GM18498 (cell line): Measurements from ENCODE around the gene NELFA.

Experiments
- ATAC-seq: cut with Tn5 transposase; IDR thresholded peaks from one replicate; pipeline ENCODE4 v1.9.1; 2021; ENCODE audit warnings: mild to moderate bottlenecking, moderate library complexity; ENCODE audit not compliant: unreplicated experiment

NELFA gene

DNA sequence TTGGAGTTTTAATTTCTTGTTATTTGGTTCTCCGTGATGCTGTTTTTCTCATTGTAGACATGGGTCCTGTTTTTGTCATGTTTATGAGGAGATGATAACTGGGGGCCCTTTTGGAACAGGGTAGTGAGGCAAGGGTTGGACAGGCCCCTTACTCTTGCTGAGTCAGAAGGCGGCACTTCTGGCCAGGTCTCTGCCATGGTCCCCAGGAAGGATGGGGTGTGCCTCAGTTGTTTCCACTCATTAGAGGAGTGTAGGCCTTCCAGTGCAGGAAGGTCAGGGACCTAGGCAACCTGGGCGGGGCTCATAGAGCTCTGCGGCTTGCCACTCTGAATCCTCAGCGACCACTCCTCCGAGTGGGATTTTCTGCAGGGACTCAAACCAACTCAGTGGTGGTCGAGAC lies 68.2 kb downstream of the NELFA start:
- ATAC-seq, result no peak

DNA sequence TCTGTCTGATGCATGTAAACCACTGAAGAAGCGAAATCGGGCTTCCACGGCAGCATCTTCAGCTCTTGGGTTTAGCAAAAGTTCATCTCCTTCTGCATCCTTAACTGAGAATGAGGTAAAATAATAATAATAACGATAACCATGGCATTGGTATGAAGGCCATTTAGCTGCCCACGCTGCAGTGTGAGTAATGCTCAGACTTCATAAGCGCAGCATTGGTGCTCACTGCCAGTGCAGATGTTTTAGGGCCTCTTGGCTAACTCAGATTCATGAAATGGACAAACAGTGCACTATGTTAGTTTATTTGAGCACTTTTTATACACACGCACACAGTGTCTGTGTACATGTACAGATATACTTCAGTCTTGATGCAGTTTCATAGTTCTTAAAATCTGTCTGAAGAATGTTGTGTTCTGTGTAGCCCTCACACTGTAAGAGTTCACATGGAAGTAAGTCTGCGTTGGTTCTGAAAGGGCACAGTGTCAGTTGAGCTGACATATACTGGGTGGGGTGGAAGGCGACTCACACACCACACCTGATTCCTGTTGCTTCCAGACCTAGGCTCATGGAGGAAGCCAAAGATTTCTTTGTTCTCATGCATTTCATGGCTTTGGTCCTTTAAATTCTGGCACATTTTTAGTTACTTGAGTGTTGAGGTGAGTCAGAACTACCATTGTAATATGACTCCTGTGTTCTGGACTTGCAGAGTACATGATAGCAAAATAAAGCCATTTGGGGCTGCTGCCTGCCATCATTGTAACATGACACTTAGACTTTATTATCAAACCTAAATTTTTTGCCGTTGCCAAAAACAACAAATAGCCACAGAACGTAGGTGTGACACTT lies 68.9 kb downstream of the NELFA start:
- ATAC-seq, result no peak

DNA sequence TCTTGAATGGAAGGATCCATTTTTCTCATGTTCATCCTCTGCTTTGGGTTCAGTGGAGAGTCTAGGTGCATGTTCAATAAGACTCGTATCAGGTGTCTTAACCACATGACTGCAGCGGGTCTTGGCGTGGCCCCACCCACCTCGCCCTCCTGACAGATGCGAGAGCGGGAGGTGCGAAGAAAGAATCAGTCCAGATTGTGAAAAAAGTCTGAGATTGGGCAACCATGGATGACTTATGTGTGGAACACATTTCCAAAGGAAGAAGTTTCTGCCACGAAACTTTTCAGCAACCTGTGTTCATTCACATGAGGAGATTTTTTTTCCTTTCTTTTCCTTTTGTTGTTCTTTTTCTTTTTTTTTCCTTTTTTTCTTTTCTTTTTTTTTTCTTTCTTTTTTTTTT lies 70.7 kb downstream of the NELFA start:
- ATAC-seq, result no peak

DNA sequence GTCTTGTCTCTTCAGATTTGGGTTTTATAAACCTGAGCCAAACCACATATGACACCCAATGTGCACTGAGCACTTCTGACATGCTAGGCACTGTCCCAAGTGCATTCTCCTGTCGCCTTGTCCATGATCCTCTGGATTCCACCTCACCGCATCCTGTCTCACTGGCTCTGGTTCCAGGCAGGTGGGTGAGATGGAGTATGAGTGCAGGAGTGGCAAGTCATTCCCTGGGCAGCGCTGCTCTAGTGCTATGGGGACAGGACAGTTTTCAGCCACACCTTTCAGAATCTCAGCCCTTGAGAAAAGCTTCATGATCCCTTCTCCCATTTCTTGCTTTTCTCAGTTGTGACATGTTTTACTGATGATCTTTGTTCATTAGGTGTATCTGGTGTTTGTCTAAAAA lies 71.2 kb downstream of the NELFA start:
- no peak for ATAC-seq

DNA sequence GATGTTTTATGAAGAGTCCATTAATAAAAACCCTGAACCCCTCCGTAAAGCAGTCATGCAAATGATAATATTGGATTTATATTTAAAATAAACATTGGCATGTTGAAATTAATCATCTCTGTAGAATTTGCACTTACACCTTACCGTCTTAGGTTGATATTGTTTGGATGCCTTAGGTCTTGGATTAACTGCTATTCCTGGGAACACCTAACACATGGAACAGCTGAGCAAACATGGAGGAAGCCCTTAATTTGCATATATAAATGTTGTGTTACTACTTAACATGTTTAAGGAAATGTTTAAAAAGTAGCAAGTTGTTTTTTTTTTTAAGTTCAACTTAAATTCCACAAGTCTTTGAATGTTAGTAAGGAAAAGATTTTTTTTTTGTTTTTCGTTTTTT lies 75.1 kb downstream of the NELFA start:
- no peak for ATAC-seq

DNA sequence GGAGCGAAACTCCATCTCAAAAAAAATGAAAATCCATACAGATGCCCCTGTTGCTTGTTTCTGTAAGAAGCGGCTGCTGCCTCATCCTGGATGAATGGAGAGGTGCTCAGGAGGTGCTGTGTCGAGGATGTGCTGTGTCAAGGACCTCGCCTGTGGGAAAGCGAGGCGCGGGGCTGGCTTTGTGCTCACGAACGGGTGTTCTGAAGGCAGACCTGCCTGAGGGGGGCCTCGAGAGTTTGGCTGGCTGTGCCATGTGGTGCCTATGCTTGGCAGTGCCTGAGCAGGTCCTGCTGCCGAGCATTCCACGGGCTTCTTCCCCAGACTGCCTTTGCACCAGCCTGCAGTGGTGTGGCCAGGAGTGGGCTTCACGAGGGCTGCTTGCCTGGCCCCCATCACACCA lies 76.0 kb downstream of the NELFA start:
- ATAC-seq, result no peak
